ENCODE data around the gene HTR3D.
"Not testable (repeated sequence)": the region's sequence is repeated elsewhere in the genome, so short reads cannot be mapped to it uniquely, and the experiment has no call there.

HTR3D gene

DNA sequence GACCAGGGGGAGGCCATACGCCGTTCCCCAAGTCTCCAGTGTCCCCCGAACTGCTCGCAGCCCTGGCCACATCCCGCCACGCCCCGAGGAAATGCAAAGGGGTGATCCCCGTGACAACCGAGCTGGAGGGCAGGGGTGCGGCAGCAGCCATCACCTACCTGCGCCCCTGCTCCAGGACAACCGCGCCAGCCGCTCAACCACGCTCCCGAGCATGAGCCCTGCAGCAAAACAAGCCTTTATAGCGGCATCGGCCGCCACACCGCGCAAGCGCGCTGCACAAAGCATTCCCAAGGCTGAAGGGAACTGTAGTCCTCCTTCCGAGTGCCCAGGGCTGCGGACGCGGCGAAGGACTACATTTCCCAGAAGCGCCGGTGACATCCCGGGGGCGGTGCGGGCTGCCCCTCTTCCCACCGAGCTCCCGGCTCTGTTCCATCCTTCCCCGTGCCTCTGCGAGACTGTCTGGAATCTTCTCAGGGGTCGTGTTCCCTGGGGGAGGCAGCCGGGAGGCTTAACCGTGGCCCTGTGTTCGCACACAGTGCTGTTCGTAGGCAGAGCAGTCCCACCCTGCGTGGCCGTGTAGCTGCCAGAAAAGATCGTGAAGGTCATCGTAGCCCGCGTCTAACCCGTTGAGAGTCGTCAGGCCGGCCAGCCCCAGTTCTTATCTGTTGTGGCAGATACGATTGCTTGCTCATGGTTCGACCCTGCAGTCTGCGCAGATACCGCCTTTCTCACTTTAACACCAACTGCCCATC lies 13.7 kb upstream of the HTR3D start, which contains the start of gene ABCC5:
TSS of gene ABCC5 (minus strand) at position 213 of the 752 bp plus-strand sequence. CDS start 3,492 bp downstream, outside the sequence.
- peak within 1 kb of the TSS; percentile 75 for H3K27ac ChIP-seq
- TF ChIP-seq ZFX (IDR thresholded peaks at IDR 0.05) (no peak), CTCF (conservative IDR thresholded peaks at IDR 0.05) (peak; percentile 89)

DNA sequence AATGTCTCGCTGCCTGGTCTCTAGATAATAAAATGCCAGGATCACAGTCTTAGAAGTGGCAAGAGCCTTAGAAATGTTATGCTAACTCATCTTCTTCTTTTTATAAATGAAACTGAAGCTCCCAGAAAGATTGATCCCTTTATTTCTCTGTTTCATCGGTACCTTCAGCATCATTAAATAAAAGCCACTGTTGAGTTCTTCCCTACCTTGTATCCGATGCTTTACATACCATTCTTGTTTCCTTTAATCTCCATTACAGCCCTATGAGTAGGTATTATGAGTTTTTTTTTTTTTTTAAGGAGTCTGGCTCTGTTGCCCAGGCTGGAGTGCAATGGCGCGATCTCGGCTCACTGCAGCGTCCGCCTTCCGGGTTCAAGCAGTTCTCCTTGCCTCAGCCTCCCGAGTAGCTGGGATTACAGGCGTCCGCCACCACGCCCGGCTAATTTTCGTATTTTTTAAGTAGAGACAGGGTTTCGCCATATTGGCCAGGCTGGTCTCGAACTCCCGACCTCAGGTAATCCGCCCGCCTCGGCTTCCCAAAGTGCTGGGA lies 13.0 kb upstream of the HTR3D start:
- peak overlapping the region; percentile 75 for H3K27ac ChIP-seq
- TF ChIP-seq ZFX (IDR thresholded peaks at IDR 0.05), result no peak
- no peak for TF ChIP-seq CTCF (conservative IDR thresholded peaks at IDR 0.05)

DNA sequence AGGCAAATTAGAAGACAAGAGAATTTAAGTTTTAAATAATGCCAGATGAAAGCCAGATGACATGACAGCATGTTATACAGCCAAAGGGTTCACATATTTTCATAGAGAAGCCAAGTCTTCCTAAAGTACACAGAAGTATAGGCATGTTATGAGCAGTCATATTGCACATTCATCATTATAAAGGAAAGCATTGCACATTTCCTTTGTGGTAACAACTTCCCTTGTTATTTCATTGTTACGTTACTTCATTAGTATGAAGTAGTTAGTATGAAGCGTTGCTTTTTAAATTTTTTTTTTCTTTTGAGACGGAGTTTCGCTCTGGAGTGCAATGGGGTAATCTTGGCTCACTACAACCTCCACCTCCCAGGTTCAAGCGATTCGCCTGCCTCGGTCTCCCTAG lies 9.2 kb upstream of the HTR3D start:
- H3K27ac ChIP-seq, result no peak overlapping the region
- no peak for TF ChIP-seq CTCF (conservative IDR thresholded peaks at IDR 0.05)

DNA sequence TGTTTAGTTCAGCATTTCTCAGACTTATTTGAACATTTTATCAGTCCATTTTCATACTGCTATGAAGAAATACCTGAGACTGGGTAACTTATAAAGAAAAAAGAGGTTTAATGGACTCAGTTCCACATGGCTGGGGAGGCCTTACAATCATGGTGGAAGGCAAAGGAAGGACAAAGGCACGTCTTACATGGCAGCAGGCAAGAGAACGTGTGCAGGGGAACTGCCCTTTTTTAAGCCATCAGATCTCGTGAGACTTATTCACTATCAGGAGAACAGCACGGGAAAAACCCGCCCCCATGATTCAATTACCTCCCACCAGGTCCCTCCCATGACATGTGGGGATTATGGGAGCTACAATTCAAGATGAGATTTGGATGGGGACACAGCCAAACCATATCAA lies 6.3 kb upstream of the HTR3D start:
- not testable (repeated sequence) for H3K27ac ChIP-seq

- not testable (repeated sequence) for H3K27ac ChIP-seq
These were observed 3.2 kb upstream of the HTR3D start for GRCh38 chr3:184028275-184028890.

GRCh38 chr3:184029443-184029842 lies 2.1 kb upstream of the HTR3D start:
- no peak for TF ChIP-seq ZFX (IDR thresholded peaks at IDR 0.05)
- no peak for TF ChIP-seq CTCF (conservative IDR thresholded peaks at IDR 0.05)
- H3K27ac ChIP-seq, result no peak overlapping the region

DNA sequence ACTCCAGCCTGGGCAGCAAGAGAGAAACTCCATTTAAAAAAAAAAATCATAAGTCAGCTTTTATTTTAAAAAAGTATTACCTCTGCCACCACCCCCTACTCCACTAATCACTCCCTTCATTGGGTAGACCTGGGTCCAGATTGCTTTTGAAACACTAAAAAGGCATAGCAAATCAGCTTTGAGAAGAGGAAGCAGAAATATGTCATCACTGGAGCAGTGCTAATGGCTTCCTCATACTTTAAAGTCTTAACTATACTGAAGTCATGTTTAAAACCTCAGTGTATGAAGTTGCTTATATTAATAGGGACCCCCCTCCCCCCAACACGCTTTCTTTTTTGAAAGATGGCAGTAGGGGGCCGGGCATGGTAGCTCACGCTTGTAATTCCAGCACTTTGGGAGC lies 1.0 kb upstream of the HTR3D start:
- TF ChIP-seq ZFX (IDR thresholded peaks at IDR 0.05), result no peak
- TF ChIP-seq CTCF (conservative IDR thresholded peaks at IDR 0.05), result no peak

GRCh38 chr3:184037816-184038215 lies 6.3 kb downstream of the HTR3D start:
- H3K27ac ChIP-seq, result no peak overlapping the region
- TF ChIP-seq CTCF (conservative IDR thresholded peaks at IDR 0.05), result peak; percentile 46
- TF ChIP-seq ZFX (IDR thresholded peaks at IDR 0.05), result no peak

More for the DNA sequence above, 1.0 kb upstream of the HTR3D start:
- no peak overlapping the region for H3K27ac ChIP-seq

GRCh38 chr3:184038307-184038706 lies 6.8 kb downstream of the HTR3D start:
- not testable (repeated sequence) for H3K27ac ChIP-seq
